Fibroblast of the conjunctiva (primary cell): ENCODE results near the gene IFITM2.
A peak's percentile ranks its signal among the peaks of the same experiment; 100 is the strongest.

Experiments used
- DNase-seq: peaks from one replicate; pipeline ENCODE4 v3.0.0-alpha.2; 2010; ENCODE audit warnings: low read depth

Gene IFITM2

DNA sequence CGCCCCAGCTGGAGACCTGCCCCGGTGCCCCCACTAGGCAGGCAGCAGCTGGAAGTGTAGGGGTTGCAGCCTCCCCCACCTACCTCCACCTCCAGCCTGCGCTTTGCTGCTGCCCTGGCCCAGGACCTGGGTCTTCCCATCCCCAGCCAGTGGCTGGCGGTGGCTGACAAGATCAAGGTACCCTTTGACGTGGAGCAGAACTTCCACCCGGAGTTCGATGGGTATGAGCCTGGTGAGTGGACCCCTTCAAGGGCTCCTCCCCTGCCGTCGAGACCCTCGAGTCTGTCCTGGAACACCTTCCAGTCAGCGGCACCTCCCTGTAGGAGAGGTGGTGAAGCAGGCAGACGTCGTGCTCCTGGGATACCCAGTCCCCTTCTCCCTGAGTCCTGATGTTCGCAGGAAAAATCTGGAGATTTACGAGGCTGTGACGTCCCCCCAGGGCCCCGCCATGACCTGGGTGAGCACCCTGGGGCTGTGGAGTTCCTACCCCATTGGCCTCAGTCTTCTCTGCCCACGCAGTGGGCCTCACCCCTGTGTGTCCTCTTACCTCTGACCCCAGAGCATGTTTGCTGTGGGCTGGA lies 14.3 kb upstream of the IFITM2 start:
- no peak for DNase-seq

DNA sequence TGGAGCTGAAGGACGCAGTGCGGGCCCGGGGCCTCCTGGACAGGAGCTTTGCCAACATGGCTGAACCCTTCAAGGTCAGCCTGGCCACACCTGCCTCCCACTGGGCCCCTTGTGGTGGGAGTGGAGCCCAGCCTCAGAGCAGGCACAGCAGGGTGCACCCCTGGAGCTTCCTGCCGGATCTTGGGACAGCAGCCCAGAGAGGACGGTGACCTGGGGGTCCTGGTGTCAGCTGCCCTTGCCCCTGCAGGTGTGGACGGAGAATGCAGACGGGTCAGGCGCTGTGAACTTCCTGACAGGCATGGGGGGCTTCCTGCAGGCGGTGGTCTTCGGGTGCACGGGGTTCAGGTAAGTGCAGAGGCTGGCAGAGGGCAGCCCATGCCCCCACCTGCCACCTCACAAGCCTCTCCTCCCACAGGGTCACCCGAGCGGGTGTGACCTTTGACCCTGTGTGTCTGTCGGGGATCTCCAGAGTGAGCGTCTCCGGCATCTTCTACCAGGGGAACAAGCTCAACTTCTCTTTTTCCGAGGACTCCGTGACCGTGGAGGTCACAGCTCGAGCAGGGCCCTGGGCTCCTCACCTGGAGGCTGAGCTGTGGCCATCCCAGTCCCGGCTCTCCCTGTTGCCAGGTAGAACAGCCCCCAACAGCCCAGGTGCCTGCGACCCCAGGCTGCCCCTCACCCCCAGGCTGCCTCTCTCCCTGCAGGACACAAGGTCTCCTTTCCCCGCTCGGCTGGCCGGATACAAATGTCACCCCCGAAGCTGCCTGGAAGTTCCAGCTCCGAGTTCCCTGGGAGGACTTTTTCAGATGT lies 13.6 kb upstream of the IFITM2 start:
- no peak for DNase-seq

DNA sequence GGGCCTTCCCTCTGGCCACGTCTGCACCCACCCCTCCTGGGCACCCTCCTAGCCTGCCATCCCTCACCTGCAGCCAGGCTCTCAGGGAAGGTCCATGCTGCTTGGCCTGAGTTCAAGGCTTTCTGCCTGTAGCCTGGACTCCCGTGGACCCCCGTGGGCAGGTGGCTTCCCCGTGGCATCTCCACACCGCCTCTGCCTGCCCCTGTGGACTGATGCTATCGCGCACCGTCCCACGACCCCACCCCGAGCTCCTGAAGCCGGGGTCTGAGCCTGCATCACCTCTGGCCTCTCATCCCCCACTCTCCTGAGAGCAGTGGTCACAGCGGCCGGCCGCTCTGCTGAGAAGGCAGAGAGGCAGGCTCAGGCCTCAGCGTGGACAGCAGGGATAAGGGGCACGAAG lies 12.8 kb upstream of the IFITM2 start:
- no peak for DNase-seq

DNA sequence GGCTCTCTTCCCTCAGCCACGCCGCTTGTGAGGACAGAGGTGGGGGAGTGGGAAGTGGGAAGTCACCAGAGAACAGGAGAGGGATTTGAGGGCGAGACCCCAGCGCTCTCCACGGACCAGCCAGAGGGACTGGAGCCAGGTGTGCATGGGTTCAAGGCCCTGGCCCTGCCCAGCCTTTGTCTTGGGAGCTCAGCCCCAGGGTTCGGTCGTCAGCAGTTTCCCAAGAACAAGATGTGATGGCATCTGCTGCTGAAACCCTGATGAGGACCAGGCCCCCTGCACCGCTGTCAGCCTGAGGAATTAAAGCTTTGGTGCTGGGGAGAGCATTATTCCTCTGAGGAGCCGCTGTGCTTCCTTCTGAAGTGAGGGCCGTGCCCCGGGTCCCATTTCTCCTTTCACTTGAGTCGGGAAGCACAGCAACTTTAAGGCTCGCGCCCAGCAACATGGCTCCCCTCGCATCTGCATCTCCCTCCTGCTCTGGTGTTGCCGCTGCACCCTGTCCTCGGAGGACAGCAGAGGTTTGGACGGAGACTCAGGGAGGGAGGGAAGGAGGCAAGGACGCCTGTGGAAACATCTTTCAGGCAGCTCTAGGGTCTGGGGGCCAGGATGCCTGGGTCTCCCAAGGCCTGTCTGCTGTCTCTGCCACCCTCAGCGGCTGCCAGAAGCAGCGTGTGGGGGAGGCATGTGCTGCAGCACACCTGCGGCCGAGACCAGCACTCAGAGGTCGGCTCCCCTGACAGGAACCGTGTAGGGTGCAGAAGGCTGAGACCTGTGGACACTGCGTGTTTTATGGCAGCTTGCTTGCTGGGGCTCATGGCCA lies 12.1 kb upstream of the IFITM2 start:
- no peak for DNase-seq

DNA sequence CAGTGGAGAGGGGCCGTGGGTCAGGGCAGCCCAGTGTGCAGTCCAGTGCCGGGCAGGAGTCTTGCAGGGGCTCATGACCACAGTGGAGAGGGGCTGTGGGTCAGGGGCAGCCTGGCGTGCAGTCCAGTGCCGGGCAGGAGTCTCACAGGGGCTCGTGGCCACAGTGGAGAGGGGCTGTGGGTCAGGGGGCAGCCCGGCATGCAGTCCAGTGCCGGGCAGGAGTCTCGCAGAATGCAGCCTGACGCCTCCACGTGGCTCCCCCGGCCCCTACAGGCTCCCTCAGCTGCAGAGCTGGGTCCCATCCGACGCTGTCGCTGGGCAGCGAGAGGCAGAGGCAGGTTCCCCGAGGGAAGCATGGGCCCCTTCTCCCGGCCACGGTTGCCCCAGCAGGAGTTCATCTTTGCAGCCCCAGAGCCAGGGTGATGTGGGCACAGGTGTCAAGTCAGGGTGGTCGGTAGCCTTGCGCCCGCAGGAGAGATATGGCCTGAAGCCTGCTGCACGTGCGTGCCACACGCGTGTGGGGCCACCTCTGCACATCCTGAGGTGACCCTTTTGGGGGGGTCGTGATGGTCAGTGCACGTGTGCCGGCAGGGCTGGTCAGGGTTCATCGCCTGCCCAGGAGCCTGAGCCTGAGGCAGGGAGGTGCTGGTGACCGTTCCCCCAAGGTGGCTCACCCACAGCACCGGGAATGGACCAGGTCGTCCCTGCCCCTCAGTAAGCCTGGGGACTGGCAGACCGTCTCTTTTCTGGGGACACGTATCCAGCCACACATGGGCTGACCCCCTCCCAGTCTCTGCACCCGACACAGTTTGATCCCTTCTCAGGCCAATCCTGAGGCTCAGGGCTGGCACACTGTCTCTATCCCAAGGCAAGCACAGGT lies 11.2 kb upstream of the IFITM2 start:
- no peak for DNase-seq

DNA sequence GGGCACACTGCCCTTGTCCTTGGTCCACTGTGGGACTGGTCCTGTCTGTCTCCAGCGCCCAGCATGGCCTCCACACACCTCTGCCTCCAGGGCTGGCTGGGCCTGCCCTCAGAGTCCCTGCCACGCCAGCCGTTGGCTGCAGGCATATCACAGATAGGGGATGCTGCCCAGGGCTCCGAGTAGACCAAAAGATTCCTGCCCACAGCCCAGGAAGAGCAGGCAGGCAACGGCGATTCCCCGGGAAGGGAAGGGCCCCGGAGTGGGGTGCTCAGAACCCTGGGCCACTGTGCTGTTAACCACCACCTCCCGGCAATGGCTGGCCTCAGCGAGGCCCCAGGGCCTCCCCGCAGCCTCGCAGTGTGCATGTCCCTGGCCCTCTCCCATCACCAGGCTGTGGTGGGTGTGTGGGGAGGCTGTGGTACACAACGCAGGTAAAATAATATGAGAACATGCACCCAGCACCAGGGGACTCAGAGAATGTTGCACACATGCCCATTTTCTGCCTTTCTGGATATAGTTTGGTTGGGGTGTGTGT lies 10.5 kb upstream of the IFITM2 start:
- DNase-seq, result no peak

DNA sequence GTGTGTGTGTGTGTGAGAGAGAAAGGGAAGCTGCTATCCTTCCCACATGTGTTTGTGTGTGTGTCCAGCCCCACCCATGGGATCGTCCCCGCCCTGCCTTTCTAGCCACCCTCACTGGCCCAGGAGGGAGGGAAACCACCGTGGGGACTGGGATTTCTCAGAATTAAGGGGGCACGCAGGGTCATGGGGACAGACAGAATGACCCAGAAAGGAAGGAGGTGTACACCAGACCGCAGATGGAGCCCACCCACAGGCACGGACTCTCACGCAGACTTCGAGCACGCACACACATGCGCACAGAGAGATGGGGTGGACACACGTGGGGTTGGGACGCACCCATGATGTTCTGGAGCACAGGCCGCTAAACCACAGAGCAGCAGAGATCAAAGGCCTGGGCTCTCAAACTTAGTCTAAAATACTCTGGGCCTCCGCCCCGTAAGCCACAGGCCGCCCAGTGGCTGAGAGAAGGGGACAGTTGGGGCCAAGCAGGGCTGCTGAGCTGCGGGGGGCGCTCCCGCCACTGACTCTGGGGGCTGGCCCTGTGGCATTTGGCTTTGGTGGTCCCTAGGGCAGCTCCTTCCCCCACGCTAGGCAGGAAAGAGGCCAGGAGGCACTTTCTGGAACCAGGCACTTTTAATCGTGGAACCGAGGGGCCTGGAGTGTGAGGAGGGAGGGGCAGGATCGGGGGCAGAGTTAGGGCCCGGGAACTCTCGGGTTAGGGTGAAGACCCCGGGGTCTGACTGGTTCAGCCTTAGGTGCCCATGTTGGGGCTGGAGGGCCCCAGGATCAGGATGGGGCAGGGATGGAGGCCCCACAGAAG lies 9.8 kb upstream of the IFITM2 start:
- no peak for DNase-seq

DNA sequence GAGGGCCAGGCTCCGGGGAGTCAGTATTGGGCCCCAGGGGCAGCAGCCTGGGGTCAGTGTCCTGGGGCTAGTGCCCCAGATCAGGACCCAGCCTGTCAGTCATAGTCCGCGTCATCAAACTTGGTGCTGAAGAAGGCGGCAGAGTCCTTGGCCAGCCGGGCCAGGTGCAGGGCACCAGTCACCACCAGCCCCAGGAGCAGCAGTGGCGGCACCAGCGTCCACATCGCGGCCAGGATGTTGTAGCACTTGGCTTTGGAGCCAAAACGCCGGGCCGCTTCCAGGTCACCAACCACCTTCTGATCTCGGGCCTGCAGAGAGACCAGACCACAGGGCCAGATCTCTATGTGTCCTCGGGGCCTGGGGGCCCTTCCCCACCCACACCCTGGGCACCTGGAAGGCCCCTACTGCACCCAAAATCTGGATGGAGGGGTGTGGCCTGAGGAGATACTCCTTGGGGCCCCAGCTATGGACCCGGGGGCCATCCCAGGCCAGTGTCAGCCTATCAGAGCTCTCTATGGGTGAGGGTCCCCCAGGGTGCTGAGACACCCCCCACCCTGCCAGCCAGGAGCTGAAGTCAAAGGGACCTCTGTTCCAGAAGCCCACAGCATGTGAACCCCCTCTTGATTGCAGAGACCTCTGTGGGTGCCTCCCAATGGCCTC lies 9.1 kb upstream of the IFITM2 start:
- DNase-seq, result no peak

DNA sequence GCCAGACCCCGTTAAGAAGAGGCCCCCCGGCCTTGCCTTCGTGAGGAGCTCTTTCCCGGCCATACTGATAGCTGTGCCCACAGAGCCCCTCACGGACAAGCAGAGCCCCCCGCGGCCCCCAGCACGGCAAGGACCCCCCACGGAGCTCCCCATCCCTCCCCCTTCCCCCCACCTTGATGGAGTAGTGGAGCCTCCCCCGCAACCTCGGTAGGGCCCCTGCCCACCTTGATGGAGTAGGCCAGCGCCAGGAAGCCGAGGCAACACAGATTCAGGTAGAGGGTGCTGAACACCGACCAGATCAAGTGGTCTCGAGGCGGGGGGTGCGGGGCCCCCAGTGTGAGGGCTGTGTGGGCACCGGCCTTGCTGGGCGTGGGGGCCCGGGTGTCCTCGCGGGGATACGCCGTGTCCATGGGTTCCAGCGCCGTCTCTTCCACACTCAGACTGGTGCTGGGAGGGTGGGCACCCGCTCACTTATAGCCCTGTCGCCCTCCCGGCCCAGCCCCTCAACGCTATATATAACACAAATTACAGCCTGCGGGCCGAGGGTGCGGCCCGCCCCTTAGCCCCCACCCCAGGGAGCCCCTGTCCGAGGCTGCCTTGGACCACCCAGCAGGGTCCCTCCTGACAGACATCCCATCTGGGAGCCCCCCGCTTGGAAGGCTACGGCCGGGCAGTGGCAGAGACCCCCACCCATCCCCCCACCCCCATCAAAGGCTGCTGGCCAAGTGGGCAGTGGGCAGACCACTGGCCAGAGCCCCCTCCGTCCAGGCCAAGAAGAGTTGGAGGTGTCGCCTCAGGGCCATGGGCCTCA lies 8.3 kb upstream of the IFITM2 start, which contains the start of gene IFITM5:
Gene IFITM5, minus strand, starts transcription at position 446 of the 811 bp plus-strand sequence. Its CDS starts 36 bp downstream, at position 410.
- DNase-seq, result no peak

DNA sequence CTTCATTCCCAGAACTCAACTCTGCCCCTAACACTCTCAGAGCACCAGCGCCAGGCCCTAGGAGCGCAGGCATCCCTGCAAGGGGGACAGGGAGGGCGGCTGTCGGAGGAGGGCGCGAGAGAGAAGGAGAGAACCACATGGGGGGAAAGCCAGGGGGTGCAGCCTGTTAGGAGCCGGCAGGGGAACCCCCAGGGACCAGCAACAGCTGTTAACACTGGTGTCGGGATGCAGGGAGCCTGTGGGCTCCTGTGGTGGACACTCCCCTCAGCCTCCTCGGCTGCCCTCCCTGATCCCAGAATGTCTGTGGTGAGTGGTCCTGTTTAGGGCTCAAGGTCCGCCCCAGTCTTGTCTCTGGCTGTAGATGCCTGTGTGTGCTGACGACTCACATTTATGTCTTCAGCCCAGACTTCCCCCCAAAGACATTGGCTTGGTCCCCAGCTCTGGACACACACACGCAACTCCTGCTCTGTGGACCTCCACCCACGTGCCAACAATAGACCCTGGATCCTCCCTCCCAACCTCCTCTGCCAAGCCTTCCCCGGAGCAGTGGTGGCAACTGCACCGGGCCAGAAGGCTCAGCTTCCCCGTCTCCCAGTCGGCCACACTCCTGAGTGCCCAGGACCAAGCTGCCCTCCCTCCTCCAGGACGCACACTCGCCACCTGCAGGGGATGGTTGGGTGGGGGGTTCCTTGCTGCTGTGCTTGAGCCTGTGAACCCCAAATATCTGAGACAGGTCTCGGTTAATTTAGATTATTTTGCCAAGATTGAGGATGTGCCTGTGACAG lies 7.5 kb upstream of the IFITM2 start:
- DNase-seq, result no peak

DNA sequence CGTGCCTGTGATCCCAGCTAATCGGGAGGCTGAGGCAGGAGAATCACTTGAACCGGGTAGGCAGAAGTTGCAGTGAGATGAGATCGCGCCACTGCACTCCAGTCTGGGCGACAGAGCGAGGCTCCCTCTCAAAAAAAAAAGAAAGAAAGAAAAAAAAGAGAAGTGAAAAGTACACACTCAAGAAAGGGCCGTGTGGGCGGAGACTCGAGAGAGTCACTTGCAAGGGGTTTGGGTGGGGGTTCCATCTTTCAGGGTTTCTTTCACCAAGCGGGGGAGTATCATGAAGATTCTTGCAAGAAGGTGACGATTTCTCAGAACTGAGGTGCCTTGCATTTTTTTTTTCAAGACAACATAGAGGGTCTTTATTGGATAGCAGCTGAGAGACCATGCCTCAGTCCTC lies 4.3 kb upstream of the IFITM2 start:
- no peak for DNase-seq

DNA sequence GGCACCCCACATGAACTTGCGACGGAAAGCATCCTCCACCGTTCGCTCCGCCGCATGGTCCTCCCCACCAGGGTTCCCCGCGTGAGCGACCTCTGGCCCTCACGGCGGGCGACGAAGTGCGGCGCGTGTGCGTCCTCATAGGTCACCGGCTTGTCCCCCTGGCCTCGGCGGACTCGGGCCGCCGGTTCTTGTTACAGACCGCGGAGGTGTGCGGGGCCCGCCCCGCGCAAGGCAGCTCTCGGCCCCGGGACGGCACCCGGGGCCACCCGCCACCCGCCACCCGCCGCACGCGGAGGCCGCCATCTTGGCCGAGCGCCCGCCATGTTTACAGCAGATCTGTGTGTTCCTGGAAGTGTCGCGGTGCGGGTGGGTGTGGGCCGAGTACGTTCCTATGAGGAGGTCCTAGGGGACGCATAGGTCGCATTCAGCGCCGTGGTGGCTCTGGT lies 3.5 kb upstream of the IFITM2 start:
- DNase-seq, result no peak

DNA sequence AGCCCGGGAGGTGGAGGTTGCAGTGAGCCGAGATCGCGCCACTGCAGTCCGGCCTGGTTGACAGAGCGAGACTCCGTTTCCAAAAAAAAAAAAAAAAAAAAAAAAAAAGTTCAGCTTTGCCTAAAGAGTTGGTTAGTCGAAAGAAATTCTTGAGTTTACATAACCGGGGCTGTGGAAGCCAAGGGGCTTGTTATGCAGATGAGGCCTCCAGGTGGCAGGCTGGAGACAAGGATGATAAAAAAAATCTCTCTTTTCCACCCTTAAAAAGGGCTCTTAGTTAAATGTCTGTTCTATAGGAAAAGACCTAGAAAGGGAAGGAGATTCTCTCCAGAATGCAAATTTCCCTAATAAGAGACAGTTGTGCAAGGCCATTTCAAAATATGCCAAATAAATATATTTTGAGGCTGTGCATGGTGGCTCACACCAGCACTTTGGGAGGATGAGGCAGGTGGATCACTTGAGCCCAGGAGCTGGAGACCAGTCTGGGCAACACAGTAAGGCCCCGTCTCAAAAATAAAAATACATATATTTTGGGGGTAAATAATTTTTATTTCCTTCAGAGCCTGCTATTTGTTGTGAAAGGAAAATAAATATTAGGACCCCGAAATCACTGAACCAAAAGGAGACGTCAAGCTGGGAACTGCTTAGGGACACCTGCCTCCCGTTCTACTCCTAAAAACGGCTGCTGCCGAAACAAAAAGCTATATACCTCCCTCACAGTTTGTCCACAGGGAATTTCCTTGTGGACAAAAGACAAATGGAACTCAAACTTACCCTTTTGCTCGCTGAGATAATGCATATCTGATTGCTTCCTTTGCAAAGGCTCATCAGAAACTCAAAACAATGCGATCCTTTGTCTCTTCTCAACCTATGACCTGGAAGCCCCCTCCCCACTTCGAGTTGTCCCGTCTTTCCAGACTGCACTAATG lies 2.4 kb upstream of the IFITM2 start:
- DNase-seq, result peak; percentile 81

DNA sequence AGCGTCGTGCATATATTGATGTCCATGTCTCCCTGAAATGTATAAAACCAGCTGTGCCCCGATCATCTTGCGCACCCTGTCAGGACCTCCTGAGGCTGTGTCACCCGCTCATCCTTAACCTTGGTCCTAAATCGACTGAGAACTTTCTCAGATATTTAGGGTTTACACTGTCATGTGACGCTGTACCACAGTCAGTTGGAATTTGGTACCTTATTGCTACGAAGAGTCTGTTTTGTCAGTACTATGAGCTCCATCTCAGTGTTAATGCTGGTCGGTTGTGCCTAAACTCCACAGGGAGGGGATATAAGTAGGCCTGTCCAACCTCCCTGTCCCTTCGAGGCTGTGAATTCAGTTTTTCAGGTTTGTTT lies 1.8 kb upstream of the IFITM2 start:
- no peak for DNase-seq

DNA sequence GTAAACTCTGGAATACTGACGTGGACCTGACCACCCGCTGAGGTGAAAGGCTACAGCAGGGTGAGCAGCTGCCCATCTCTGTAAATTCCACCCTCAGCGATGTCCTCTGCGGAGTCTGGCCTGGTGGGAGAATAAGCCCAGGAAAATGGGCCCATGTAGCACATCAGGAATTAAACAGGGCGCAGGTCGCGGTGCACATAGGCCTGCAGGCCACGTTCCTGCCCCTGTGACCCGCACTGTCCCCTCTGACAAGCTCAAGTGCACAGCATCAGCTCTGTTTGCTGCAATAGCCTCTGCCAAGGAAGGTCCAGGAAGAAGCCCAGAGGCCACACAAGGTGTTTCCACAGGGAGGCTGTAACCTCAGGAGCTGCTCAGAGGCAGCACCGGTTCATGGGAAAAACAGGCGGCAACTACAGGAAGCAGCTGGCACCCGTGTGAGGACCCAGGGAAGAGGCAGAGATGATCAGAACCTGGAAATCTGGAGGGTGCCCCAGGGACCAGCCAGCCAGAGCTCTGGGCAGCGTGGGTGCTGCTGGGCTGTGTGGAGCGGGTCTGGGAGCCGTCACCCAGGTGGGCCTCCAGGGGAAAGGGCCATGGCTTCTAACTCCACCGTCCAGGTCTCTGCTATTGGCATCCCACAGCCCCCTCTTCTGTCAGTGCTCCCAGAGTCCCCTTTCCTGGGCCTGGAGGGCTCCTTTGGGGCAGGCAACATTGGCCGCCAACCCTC lies 808 bp upstream of the IFITM2 start:
- DNase-seq, result no peak
